HG02571 (cell line): ENCODE data around the gene KRTAP10-12.

Experiments used
- ATAC-seq: cut with Tn5 transposase; IDR thresholded peaks from one replicate; pipeline ENCODE4 v1.9.1; 2021; ENCODE audit warnings: mild to moderate bottlenecking, moderate library complexity; ENCODE audit not compliant: unreplicated experiment

KRTAP10-12 gene

DNA sequence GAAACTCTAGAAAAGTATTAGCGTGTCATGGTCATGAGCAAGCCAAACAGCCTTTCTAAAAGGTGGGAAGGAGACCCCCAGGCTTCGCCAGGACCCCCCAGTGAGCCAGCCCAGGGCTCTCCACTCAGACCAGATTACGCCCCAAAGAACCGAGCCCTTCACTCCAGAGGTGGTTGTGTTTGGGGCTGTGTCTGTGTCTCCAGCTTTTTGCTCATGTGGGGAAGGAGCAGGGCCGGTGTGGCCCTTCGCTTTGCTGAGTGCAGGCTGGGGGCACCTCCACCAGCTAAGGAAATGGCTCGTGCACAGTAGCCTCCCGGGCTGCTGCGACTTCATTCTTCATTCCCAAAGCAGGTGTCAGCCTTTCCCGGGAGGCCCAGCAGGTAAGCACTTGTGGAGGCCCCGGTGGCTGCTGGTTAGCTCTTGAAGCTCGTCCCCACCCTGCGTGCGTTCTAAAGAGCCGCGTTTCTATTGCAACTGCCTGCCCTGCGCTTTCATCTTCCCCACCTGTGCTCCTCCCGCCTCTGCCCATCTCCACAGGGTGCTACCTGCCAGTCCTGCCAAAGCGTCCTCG lies 13.9 kb downstream of the KRTAP10-12 start:
- no peak for ATAC-seq

DNA sequence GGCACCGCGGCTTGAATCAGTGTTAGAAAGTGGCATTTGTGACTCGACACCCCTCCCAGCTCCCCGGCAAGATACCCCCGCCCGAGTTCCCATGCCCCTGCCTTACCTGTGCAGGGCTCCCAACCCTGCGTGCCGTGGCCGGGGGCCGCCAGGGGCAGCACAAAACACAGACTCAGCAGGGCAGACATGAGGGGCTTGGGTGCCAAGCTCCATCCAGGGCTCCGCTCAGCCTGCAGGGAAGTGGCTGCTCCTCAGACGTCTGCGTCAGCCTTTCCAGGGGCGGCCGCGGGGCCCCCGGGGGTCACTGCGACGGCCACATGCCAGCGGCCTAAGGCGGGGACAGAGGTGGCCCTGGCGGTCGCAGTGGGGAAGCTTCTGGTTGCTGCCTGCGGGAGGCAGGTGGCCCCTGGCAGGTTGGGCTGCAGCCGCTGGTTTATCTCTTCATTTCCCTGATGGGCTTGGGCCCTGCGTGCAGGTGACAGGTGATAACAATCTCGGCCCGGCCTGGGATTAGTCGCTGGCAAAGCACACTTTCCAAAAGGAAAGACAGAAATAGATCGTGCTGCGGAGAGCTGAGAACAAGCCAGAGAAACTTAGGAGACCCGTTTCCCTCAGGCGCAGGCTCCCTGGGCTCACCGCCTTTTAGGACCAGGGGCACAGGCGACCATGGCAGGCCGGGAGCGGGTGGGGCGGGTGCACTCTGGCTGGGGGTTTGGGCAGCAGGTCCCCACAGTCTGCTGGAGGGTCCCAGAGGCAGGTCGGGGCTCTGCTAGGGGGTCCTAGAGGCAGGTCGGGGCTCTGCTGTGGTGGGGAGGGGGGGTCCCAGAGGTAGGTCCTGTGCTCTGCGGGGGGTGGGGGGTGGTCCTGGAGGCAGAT lies 14.6 kb downstream of the KRTAP10-12 start, which contains the start of gene TSPEAR:
TSPEAR (minus strand) TSS at position 246 of the 876 bp plus-strand sequence; CDS start at position 188, 58 bp downstream.
- ATAC-seq: no peak

GRCh38 chr21:44712203-44713028 lies 15.4 kb downstream of the KRTAP10-12 start:
- ATAC-seq: no peak

- no peak for ATAC-seq
Measured at GRCh38 chr21:44713130-44713529, 16.2 kb downstream of the KRTAP10-12 start.

- no peak for ATAC-seq
Measured at GRCh38 chr21:44713846-44714245, 16.9 kb downstream of the KRTAP10-12 start.

GRCh38 chr21:44714905-44715304 lies 17.9 kb downstream of the KRTAP10-12 start:
- no peak for ATAC-seq

GRCh38 chr21:44716984-44717383 lies 20.0 kb downstream of the KRTAP10-12 start:
- no peak for ATAC-seq

- ATAC-seq: no peak
Measured at GRCh38 chr21:44718093-44718492, 21.1 kb downstream of the KRTAP10-12 start.

GRCh38 chr21:44718571-44718970 lies 21.6 kb downstream of the KRTAP10-12 start:
- no peak for ATAC-seq

DNA sequence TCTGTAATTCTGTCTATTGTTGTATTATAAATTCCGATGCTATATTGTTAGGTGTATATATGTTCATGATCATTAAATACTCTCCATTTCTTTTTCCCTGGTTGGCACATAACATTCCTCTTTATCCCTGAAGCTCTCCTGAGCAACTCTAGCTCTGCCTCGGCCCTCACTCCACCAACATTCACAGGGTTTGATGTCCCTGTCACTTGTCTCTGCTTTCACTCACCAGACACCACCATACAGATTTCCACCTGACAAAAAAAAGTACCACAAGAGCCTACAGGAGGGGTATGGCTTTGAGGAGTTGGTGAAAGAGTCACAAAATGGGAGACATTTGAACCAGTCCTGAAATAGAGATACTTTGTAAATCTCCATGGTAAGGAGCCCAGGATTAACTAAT lies 23.2 kb downstream of the KRTAP10-12 start:
- ATAC-seq: no peak

- no peak for ATAC-seq
Measured at GRCh38 chr21:44722731-44723130, 25.8 kb downstream of the KRTAP10-12 start.

GRCh38 chr21:44723177-44724131 lies 26.5 kb downstream of the KRTAP10-12 start:
- no peak for ATAC-seq

- ATAC-seq: no peak
Measured at GRCh38 chr21:44724196-44724595, 27.2 kb downstream of the KRTAP10-12 start.

DNA sequence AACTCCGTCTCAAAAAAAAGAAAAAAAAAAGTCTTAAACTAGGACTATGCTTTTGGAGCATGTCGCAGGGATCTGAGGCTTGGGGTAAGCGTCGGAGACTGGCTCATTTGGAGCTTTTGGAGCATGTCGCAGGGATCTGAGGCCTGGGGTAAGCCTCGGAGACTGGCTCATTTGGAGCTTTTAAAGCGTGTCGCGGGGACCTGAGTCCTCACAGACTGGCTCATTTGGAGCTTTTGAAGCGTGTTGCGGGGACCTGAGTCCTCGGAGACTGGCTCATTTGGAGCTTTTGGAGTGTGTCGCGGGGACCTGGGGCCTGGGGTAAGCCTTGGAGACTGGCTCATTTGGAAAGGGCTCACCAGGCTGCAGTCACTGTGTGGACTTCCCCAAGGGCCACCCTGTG lies 28.0 kb downstream of the KRTAP10-12 start:
- no peak for ATAC-seq

DNA sequence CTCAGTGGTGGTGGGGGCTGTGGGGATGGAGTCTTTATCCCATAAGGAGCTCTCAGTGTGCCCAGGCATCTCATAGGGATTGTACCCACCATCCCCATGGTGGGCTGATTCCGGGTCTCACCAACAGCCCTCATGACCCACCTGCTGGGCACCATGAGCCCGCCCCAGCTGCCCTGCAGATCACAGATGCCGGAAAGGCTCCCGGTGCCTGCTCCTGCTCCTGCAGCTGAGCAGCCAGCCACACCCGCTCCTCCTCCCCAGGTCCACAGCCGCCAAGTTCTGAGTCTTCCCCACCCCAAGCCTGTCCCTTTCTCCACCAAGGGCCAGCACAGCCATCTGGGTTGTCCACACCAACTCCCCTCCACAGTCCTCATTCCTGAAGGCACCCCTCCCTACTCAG lies 29.9 kb downstream of the KRTAP10-12 start:
- no peak for ATAC-seq

DNA sequence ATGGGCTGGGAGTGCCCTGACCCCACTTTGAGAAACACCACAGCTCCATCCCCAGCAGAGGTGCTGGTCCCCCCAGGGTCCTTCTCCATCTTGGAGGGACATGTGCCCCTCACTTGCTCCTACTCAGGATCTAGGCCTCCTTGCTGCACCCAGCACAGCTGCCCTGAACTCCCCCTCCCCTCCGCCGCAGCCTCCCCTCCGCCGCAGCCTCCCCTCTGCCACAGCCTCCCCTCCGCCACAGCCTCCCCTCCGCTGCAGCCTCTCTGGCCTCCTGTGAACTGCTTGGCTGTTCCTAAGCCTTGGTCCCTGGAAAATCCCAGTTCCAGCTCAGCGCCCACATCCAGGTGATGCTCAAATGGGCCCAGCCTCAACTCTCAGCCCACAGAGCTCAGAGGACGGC lies 30.3 kb downstream of the KRTAP10-12 start:
- ATAC-seq: no peak

DNA sequence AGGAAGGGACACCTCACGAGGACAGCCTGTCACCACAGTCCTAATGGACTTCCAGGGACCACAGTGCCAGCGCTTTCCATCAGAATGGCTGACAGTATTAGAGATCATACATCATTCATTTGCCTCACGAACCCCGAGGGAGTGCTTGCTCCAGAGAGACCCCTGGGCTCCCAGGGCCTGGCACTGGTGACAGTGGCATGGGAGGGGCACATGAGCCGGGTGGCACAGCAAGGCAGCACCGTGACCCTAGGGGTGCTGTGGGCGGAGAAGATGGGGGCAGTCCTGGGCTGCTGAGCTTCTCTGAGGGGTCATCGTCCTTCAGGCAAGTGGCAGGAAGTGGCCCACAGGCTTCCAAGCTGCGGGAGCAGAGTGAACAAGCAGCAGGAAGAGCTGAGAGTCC lies 30.8 kb downstream of the KRTAP10-12 start:
- ATAC-seq: no peak

DNA sequence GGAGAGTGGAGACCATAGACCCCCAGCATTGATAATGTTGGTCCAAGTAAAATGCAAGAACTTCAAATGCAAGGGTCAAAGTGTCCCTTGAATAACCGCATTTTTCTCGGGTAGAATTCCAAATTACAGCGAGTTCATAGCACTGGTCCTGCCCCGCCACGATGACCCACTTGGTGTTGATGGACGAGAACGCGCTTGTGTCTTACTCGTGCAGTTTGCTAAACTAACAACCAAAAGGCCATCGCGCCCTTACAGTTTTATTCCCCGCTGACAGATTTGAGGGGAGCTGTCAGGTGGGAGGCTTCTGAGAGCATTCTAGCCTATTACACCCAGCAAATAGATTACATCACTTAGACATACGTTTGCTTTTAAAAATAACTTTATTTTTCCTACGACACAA lies 31.7 kb downstream of the KRTAP10-12 start:
- ATAC-seq: no peak

- no peak for ATAC-seq
Measured at GRCh38 chr21:44729336-44730027, 32.5 kb downstream of the KRTAP10-12 start.

DNA sequence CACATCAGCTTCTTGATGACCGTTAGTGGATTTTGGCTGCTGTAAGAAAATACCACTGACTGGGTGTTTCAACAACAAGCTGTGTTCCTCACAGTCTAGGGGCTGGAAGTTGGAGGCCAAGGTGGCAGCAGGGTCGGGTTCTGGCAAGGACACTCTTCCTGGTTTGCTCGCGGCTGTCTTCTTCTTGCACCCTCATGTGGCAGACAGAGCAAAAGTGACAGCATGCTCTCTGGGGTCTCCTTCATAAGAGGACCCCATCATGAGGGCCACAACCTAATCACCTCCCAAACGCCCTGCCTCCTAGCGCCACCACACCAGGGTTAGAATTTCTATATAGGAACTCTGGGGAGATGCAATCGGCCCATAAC lies 33.0 kb downstream of the KRTAP10-12 start:
- no peak for ATAC-seq
